HG02885 (cell line): Measurements from ENCODE around the gene TMPRSS12.
"Not testable (repeated sequence)": the region's sequence is repeated elsewhere in the genome, so short reads cannot be mapped to it uniquely, and the experiment has no call there.

Experiments
- ATAC-seq: cut with Tn5 transposase; IDR thresholded peaks from one replicate; pipeline ENCODE4 v1.9.1; 2021; ENCODE audit warnings: mild to moderate bottlenecking; ENCODE audit not compliant: unreplicated experiment, poor library complexity

Gene TMPRSS12

GRCh38 chr12:50924439-50925341, 82.0 kb downstream of the TMPRSS12 start:
- ATAC-seq, result peak; percentile 91

- peak; percentile 8 for ATAC-seq
Observed at GRCh38 chr12:50925342-50925651, 82.6 kb downstream of the TMPRSS12 start.

DNA sequence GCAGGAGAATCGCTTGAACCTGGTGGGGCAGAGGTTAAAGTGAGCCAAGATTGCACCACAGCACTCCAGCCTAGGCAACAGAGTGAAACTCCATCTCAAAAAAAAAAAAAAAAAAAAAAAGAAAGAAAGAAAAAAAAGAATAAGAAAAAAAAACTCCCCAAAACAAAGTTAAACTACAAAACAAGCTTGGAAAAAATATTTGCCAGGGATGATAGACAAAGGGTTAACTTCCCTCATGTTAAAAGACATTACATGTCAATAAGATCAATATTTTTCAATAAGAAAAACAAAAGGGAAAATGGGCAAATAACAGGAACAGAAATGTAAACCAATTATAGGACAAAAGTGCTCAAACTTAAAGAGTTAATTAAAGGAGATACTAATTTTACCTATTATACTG, 83.2 kb downstream of the TMPRSS12 start:
- ATAC-seq, result no peak

GRCh38 chr12:50926415-50926814, 83.7 kb downstream of the TMPRSS12 start:
- no peak for ATAC-seq

- not testable (repeated sequence) for ATAC-seq
Observed at GRCh38 chr12:50926932-50927331, 84.2 kb downstream of the TMPRSS12 start.

- no peak for ATAC-seq
Observed at GRCh38 chr12:50927356-50927755, 84.6 kb downstream of the TMPRSS12 start.

- no peak for ATAC-seq
Observed at GRCh38 chr12:50927766-50928224, 85.1 kb downstream of the TMPRSS12 start.

- ATAC-seq, result no peak
Observed at GRCh38 chr12:50928392-50928791, 85.7 kb downstream of the TMPRSS12 start.

GRCh38 chr12:50929831-50930230, 87.1 kb downstream of the TMPRSS12 start:
- no peak for ATAC-seq

GRCh38 chr12:50930477-50930876, 87.8 kb downstream of the TMPRSS12 start:
- ATAC-seq, result not testable (repeated sequence)

GRCh38 chr12:50932787-50933280, 90.1 kb downstream of the TMPRSS12 start:
- ATAC-seq, result no peak

- no peak for ATAC-seq
Observed at GRCh38 chr12:50933459-50934124, 90.9 kb downstream of the TMPRSS12 start.

DNA sequence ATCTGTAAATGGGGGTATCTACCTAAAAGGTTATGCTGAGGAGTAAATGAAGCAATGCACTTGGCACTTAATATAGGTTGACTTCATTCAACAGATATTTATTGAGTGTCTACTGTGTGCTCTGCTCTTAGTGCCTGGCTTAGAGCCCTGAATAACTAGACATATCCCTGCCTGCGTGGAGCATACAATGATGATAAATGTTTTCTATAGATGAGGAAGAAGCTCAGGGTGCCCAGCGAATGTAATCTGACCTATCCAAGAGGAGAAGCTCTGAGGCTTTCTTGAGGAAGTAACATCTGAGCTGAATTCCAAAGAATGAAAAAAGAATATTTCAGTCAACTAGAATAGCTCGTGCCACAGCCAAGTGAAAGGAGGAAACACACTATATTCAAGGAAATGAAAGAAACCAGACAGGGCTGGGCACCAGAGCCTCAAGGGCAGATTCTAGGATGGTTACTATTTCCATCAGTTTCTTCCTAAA, 91.7 kb downstream of the TMPRSS12 start:
- no peak for ATAC-seq

- no peak for ATAC-seq
Observed at GRCh38 chr12:50934981-50935807, 92.5 kb downstream of the TMPRSS12 start.

DNA sequence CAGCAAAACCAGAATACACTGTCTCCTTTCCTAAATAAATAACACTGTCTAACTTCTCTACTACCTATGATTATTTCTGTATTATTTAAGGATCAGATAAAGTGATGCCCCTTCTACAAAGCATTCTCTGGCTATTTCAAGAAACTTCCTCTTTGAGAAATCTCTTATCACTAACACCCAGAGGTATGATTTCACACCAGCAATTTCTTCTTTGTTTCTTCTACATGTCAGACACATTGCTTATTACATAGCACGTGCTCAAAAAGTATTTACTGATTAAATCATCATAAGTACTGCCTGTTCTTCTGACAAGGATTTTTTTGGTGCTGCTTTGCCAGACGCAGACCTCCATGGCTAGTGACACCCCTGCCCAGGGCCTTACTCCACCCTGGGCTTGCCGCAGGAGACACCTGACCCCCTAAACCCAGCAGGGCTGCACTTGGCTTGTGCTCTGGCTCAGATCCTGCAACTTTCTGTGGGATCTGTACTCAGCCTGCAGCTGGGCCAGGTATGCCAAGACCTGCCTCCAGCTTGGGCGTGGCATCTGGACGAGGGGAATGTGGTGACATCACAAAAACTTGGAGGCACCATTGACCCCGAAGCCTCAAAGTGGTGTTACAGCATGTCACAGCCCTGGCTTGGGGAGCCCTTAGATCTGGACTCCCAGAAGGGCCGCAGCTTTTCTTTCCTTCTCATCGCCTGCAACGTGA, 94.2 kb downstream of the TMPRSS12 start:
- no peak for ATAC-seq
